GM19438 (cell line): ENCODE results near the gene EDC4.
"Not testable (repeated sequence)": the region's sequence is repeated elsewhere in the genome, so short reads cannot be mapped to it uniquely, and the experiment has no call there.

Experiments used
- ATAC-seq: cut with Tn5 transposase; IDR thresholded peaks from one replicate; pipeline ENCODE4 v1.9.1; 2021; ENCODE audit warnings: low read depth; ENCODE audit not compliant: unreplicated experiment

EDC4 gene

DNA sequence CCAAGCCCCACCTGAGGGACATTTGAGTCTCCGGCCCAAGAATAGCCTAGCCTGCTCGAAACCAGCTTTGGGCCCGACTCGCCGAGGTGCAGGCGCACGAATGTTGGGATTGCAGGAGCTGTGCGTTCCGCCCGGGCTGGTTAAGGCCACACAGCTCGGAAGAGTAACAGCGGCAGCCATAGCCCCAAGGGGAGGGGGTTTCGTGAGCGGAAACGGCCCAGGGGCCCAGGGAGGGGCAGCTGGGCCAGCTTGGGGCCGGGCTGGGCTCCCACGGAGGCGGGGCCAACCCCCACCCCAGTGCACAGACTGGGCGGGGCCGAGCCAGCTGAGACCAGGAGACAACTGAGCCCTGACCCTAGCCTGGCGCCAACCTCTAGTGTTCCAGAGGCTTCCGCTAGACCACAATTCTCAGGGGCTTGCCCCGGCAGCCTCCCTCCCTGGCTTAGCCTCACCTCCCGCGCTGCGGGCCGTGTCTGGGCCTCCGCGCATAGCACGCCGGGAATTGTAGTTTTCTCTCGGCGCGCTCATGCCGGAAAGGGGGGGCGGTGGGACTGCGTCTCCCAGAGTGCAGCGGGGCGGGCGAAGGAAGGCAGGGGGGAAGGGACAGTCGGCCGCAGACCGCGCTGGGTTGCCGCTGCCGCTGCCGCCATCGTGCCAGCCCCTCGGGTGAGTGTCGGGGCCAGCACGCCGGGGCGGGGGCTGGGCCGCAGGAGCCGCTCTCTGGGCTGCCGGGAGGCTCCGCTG lies 26.4 kb upstream of the EDC4 start, which contains the start of gene NUTF2:
TSS of gene NUTF2 (plus strand) at position 614 of the 744 bp plus-strand sequence. CDS start 18,198 bp downstream, outside the sequence.
- peak; percentile 53 for ATAC-seq

DNA sequence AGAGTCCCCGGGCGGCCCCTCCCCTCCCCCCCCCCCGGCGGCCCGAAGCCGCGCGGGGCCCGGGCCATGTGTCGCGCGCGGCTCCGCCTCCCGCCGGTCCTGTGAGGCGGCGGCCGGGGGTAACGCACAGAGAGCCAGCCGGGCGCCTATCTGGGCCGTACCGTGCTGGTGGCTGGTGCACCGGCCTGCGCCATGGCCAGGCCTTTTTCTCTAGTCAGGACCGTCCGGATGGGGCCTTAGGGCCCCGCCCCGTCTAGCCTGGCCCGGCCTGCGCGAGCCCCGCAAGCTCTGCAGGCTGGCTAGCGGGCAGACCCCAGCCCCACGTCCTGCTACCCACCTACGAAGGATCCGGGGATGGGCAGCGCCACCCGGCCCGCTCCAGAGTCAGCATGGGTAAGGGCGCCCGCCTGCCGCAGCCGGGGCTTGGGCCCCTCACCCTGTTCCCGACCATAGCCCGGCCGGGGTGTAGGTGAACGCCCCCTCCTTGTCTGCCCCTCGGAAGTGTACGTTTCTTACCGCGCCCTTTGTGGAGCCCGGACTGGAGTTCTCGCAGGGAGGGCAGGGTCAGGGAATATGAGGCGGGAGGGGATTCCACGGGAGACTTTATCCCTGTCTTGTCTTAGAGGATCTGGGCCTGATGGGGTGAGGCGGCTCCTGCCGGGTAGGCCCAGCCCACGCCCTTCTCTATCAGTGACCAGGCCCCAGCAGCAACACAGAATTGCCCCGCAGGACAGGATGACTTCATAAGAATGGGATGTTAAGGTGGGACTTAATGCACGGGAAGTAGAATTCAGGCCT lies 25.6 kb upstream of the EDC4 start, which contains the start of gene CENPT:
TSS of gene CENPT (minus strand) at position 630 of the 798 bp plus-strand sequence. CDS start 13,834 bp downstream, outside the sequence.
- peak; percentile 24 for ATAC-seq

DNA sequence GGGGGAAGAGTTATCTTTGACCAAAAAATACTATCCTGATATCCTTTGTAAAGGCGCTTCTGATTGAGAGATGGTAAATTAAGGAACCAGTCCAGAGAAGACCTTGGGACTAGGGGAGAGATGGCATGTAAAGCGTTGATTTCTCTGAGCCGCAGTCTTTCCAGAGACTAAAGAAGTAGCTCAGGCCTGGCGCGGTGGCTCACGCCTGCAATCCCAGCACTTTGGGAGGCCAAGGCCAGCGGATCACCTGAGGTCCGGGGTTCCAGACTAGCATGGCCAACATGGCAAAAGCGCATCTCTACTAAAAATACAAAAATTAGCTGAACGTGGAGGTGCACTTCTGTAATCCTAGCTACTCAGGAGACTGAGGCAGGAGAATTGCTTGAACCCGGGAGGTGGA lies 24.7 kb upstream of the EDC4 start:
- no peak for ATAC-seq

DNA sequence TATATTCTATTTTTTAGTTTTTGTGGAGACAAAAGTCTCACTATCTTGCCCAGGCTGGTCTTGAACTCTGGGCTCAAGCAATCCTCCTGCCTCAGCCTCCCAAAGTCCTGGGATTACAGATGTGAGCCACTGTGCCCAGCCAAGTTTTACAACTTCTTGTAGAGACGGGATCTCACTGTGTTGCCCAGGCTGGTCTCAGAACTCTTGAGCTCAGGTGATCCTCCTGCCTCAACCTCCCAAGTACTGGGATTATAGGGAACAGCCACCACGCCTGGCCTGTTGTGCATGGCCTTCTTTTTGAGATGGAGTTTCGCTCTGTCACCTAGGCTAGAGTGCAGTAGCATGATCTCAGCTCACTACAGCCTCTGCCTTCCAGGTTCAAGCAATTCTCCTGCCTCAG lies 19.2 kb upstream of the EDC4 start:
- no peak for ATAC-seq

DNA sequence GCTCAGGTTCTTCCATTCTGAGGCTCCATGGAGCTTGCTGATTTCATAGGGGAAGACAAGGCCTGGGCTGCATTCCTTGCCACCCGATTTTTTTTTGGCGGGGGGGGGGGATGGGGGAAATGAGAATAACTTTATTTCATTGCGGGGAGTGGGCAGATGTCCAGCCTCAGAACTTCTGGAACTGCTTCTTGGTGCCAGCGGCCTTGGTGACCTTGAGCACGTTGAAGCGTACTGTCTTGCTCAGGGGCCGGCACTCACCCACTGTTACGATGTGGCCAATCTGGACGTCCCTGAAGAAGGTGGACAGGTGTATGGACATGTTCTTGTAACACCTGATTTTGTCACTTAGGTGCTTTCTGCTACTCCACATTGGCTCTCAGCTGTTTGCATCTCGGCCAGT lies 17.1 kb upstream of the EDC4 start:
- no peak for ATAC-seq

DNA sequence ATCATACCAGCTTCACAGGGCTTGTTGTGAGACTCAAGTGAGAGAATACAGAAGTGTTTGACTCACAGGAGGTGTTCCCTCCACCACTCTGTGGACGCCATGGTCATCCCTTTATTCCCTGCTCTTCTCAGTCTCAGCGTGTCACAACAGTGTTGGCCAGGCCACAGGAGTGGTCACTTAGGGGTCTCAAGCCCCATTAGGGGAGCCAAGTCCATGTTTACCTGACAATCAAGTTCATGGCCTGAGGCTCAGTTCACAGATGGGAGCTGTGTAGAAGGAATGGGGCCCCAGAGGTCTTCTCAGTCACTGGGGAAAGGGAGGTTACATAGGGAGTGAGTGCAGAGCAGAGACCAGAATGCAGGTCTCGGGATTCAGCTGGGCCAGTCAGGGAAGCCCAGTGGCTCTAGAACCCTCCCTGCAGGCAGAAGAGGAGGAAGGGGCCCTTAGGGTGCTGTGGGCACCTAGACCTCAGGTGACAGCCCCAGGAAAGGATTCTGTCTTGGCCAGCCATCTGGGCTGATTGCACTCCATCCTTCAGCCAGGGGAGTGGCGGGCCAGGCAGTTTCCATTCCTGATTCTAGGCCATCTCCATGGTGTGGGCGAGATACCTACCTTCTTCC lies 15.8 kb upstream of the EDC4 start:
- no peak for ATAC-seq

DNA sequence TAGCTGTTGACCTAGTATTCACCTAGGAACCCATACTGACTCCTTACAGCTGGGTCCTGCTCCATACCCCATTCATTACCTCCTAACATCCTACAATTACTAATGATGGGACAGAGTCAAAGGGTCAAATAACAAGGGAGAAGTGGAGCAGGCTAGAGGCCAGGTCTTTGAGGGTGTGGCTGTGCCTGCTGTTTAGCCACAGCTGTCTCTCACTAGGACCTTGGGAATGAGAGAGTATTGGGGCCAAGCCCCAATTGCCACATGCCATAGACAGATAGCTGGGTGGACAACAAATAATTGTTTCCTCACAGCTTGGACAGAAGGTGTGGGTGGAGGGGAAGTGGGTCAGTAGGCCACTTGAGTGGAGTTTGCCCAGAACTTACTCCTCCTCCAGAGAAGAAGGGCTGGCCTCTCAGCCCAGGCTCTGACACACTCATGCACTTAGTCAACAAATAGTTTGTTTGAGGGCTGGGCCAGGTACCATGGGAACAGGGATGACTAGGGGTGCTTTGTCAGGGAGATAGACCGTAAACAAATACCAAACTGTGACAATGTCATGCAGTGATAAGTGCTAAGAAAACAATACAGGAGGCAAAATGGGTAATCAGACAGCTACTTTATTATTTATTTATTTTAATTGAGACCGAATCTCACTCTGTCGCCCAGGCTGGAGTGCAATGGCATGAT lies 15.2 kb upstream of the EDC4 start:
- no peak for ATAC-seq

DNA sequence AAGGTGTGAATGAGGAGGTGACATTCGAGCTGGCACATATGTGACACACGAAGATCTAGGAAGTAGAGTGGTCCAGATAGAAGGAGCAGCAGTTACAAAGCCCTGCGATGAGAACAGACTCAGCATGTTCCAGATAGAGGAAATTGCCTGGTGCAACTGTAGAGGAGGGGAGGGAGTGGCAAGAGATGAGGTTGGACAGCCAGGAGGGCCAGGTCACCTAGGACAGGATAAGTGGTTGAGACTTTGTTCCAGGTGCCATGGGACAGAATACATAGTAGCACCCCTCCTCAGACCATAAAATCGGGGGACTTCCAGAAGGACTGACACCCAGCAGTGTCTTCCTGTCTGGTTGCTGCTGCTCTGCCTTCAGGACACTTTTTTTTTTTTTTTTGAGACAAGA lies 14.4 kb upstream of the EDC4 start:
- ATAC-seq = no peak

DNA sequence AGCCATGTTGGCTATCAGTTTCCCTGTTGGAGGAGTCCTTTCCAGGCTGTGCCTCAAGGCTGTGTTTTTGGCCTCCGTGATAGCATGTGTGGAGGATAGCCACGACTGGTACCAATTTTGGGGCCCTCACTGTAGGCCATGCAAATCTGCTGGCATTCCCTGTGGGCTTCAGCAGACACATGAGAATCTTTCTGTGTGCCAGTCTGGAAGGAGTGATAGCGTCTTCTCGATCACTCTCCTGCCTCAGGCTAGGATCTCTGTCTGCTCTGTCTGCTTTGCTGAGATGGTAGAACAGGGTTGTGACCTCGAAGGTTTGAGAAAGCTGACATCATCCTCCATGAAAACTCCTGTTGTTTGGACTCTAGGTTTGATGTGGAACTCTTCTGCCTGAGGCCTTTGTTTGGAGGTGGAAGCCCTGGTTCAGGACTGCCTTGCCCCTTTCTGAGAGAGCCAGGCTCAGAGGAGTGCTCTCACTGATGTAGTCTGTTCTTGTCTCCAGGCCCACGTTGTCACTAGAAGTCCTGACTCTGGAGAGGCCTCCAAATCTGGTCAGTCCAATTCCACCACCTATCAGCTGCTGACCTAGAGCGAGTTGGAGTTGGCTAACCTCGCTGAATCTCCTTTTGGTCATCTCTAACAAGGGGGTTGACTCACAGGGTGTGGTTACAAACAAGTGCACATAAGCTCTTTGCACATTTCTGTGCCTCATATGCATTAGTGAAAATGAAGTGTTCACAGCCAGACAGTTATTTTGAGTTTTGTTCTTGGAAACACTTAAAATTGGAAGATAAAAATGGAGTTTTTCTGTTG lies 12.1 kb upstream of the EDC4 start:
- ATAC-seq = no peak

DNA sequence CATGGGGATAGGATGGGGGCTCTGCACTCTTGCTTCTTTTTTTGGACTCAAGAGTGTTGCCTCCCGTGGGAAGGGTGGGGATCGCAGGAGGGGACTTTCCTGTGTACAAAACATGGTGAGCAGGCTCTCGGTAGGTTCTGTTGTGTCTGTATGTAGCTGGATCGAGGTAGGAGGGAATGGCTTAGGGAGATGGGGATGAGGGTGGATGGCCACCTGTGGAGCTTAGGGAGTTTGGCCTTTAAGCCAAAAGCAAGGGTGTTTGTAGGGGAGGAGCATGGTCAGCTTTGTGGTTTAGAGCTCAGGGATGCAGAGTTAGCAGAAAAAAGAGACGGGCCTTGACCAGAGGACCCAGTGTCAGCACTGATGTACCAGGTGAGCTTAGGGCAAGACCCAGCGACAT lies 11.0 kb upstream of the EDC4 start:
- ATAC-seq = no peak

DNA sequence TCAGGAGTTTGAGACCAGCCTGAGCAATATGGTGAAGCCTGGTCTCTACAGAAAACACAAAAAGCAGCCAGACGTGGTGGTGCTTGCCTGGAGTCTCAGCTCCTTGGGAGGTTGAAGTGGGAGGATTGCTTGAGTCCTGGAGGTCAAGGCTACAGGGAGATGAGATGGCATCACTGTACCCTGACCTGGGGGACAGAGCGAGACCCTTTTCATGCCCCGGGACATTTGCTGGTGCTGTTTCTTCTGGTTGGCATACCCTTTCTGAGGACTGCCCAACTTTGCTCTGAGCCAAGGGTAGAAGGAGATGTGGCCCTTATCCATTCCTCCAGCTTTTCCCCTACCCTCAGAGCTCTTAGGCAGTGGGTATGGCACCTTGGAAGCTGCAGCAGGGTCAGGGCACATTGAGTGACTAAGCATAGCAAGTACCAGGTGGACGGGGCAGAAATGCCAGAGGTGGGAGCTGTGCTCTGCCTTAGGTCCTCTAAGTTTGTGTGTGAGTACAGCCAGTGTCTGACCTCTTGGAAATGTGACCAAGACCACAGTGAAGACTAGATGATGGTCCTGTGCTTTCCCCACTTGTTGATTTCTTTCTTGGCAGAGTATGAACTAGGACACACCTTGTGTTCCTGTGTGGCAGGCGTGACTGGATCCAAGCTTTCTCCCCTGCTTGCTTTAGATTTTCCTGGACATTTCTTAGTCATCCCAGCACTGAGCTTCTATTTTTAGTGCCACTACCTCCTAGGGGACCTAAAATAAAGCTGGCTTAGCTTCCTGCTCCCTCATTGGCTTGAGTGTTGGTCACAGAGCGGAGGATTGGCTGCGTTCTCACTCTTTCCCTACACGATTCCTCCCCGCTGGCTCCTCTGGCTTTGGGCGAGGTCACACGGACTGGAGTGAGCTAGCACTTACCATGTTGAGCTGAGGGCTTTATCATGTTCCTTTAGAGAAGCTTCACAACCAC lies 9.9 kb upstream of the EDC4 start:
- no peak for ATAC-seq

DNA sequence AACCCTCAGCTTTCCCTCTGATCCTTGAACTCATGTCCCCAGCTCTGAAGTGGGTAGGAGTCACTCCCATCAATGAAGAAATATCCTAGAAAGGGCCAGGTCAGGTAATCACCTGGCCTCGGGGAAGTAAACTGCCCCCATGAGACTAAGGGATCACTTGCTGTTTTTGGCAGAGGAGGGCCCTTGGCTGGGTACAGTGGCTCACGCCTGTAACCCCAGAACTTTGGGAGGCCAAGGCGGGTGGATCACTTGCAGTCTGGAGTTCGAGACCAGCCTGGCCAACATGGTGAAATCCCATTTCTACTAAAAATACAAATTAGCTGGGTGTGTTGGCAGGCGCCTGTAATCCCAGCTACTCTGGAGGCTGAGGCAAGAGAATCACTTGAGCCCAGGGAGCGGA lies 8.8 kb upstream of the EDC4 start:
- ATAC-seq = not testable (repeated sequence)

DNA sequence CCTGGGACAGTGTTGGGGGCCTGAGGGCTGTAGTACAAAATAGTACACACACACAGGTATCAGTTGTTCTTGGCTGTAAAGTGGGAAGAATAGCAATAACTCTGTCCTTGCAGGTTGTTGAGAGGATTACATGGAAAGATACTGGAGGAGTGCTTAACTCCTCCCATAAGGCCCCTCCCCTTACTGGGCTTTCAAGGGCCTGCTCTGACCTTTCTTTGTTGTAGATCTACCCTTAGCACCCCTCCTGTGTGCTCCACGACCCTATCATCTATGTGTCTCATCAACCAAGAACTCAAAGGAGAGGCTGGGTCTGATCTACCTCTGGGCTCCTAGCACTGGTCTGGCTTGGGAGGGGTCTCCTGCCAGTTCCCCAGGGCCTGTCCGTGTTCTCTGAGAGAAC lies 8.3 kb upstream of the EDC4 start:
- no peak for ATAC-seq

DNA sequence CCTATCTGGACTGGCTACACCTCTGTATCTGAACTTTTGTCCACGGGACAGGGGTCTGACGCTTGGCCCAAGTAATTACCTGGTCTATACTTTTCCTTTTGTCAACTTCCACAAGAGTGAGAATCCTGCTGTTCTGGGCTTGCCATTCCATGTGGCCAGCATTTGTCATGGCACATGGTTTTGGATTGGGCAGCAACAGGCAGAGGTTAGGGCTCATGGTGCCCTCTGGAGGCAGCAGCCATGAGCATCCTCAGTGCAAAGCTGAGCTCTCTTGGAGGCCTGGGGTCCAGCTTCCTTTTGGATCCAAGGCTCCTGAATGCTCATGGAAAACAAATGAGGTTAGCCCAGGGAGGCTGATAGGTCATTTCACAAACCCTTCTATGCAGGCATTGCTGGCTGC lies 7.5 kb upstream of the EDC4 start:
- no peak for ATAC-seq

DNA sequence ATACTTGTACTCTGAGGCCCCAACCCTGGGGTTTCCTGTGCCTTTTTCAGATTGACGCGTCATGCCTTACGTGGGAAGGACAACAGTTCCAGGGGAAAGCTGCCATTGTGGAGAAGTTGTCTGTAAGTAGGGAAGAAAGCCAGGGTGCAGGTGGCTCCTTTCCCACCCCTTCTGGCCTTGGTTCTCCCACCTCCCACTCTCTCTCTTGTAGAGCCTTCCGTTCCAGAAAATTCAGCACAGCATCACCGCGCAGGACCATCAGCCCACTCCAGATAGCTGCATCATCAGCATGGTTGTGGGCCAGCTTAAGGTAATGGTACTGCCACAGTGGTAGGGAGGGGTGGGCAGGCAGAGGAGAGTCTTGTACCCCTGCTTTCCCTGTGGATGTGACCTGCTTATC lies 4.6 kb upstream of the EDC4 start:
- ATAC-seq = no peak

DNA sequence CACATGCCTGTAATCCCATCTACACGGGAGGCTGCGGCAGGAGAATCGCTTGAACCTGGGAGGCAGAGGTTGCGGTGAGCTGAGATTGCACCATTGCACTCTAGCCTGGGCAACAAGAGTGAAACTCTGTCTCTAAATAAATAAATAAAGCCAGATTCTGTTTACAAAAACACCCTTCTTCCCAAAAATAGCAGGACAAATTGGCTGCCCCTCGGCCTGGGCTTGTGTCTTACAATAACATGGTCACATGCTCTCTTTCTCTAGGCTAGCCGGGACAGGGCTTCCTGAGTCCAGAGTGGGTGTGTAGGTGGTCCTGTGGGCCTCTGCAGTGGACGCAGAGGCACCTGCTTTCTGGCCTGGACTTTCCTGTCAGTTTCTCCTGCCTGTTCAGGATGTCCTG lies 3.2 kb upstream of the EDC4 start:
- ATAC-seq = no peak

DNA sequence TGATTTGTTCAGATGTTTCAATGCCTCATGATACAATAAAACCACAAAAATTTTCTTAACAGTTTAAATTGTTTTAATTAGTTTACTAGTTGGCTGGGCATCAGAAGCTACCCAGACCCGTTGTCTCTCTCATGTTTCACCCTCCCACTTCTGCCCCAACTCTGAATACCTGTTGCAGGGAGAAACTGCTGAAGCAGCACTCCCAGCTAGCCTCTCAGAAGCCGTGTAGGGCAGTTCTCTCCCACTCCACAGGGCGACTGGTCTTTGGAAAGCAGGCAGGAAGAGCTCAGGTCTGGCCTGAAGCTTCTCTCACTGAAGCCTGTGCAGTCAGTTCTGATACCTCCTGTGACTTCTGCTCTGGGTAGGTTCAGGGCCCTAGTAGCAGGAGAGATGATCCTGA lies 1.6 kb upstream of the EDC4 start:
- no peak for ATAC-seq

DNA sequence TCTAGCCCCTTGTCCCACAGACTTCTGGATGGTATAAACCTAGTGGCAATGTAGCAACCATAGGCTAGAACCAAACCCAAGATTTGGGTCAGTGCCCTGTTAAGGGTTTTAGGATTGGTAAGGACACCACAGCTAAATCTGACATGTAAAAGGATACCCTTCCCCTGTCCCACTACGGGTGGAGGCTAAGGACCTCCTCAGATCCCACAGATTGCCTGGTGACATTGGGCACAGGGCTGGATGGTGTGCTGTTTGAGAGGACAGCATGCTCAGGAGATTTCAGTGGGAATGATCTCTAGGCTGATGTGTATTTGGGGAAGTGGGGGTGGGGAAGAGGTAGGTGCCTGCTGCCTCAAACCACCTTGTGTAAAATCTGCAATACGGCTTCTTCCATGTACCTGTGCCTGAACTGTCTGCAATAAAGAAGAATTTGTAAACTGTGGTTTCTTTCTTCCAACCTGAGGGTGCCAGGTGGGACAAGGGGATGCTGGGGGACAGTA lies 671 bp upstream of the EDC4 start:
- no peak for ATAC-seq
